Calu3 (cell line): ENCODE results near the gene OR51I1. TPM values are rescaled to one million over a fixed set of nuclear protein-coding genes. Genes with fewer than 3 reads are reported as not detected.

ENCODE experiments used
- BruUV-seq: library from RNA; stranded (reverse); fragments of 400-500 nt; replicated peaks from 2 replicates; lab custom pipeline; 2021; lab: Mats Ljungman, UMichigan
- CTCF ChIA-PET: fragments of 300-600 bp; sonication (Branson Sonifier 250); formaldehyde crosslinking; loops from one replicate; lab custom pipeline; 2022; ENCODE audit warnings: antibody characterized with exemption; lab: Charles Lee
- DNase-seq: peaks from one replicate; pipeline ENCODE4 v3.0.0; 2022
- H3K27ac Mint-ChIP-seq: one replicate; pipeline ENCODE4 v1.8.0; 2022; ENCODE audit warnings: mixed read lengths; ENCODE audit not compliant: unreplicated experiment
- H3K27me3 Mint-ChIP-seq: one replicate; pipeline ENCODE4 v1.8.0; 2022; ENCODE audit warnings: mixed read lengths; ENCODE audit not compliant: unreplicated experiment
- H3K36me3 Mint-ChIP-seq: one replicate; pipeline ENCODE4 v1.8.0; 2022; ENCODE audit warnings: mild to moderate bottlenecking, moderate library complexity, mixed read lengths; ENCODE audit not compliant: insufficient read depth, unreplicated experiment
- H3K4me1 Mint-ChIP-seq: one replicate; pipeline ENCODE4 v1.8.0; 2022; ENCODE audit warnings: mild to moderate bottlenecking, low read depth, mixed read lengths; ENCODE audit not compliant: unreplicated experiment
- H3K4me3 Mint-ChIP-seq: one replicate; pipeline ENCODE4 v1.8.0; 2022; ENCODE audit warnings: mild to moderate bottlenecking, low read depth, moderate library complexity, mixed read lengths; ENCODE audit not compliant: unreplicated experiment
- H3K9me3 Mint-ChIP-seq: one replicate; pipeline ENCODE4 v1.8.0; 2022; ENCODE audit warnings: low read depth, mixed read lengths; ENCODE audit not compliant: unreplicated experiment
- CTCF ChIP-seq: fragments of 200-600 bp; IDR thresholded peaks from one replicate; pipeline ENCODE4 v1.8.0; 2022; ENCODE audit warnings: antibody characterized with exemption; ENCODE audit not compliant: unreplicated experiment
- intact Hi-C: fragments of 100-400 bp; cut with micrococcal nuclease; formaldehyde crosslinking; loops from one replicate; pipeline ENCODE4 v1.10.0; 2022; ENCODE audit not compliant: unreplicated experiment
- total RNA-seq: library from RNA; stranded (reverse); gene quantifications from 2 replicates; pipeline ENCODE4 v1.2.3, GENCODE V29; 2022

OR51I1 gene
- total RNA-seq, 1 experiment from 2014 or later: not detected

DNA sequence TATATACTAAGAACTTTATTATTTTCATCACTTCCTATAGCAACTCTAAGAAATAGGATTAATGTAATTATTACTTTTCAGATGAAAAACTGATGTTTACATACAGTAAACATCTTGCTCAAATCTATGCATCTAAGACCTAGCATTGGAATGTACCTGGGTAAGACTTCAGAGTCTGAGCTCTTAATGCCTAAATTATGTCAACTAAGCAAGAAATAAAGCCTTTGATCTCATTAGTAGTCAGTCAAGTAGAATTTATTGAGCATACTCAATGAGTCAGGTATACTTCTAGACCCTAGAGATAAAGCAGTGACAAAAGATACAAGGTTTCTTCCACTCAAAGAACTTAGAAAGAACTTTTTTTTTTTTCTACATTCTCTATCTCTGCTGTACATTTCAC is 36.1 kb downstream of the OR51I1 start:
- no peaks in the 10 kb centered on the region for H3K4me1 Mint-ChIP-seq
- no peak overlapping the region for H3K4me3 Mint-ChIP-seq
- no peaks in the 10 kb centered on the region for H3K36me3 Mint-ChIP-seq
- H3K27me3 Mint-ChIP-seq: no peaks in the 10 kb centered on the region
- CTCF ChIA-PET: no interaction called here
- no peak overlapping the region for H3K27ac Mint-ChIP-seq
- no TSS peak for BruUV-seq
- intact Hi-C loops: no loop called here
- H3K9me3 Mint-ChIP-seq: peaks cover 14% of the 10 kb centered on the region
- TF ChIP-seq CTCF: no peak
- DNase-seq: no peak

DNA sequence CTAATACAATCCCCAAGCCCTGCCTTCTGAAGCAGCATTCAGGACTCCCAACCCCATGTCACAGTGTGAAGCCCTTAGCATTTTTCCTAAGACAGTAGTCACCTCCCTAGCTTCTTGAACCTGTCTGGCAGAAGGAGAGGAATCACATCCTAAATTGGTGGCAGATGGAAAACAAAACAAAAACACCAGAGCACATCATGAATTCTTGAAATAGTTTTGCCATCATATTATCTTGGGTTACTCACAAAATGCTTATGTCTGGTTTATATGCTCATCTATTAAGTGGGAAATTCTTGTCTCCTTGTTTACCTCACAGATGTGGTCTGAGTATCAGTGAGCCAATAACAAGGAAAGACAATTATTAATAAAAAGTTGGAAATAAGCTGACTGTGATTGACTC is 42.4 kb downstream of the OR51I1 start:
- H3K27me3 Mint-ChIP-seq: no peaks in the 10 kb centered on the region
- peaks cover 10% of the 10 kb centered on the region for H3K9me3 Mint-ChIP-seq
- no peak for DNase-seq
- H3K4me3 Mint-ChIP-seq: no peak overlapping the region
- CTCF ChIA-PET: no interaction called here
- no peak overlapping the region for H3K27ac Mint-ChIP-seq
- intact Hi-C loops: no loop called here
- no peaks in the 10 kb centered on the region for H3K4me1 Mint-ChIP-seq
- TF ChIP-seq CTCF: no peak
- no peaks in the 10 kb centered on the region for H3K36me3 Mint-ChIP-seq
- no TSS peak for BruUV-seq

DNA sequence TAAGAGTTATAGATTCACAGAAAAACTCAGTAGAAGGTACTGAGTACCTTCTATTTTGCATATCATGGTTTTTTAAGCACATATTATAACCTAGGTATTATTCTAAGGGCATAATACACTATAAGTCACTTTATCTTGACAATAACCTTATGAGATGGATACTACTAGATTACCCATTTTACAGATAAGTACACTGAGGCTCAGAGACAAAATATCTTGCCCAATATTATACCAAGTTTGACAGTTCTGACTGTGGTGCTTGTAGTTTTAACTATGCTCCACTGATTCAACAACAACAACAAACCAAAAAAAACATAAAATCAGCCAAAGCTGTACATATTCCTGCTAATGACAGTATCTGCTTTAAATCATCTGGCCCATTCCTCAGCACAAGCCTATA is 47.2 kb downstream of the OR51I1 start:
- Mint-ChIP-seq H3K27me3 (no peaks in the 10 kb centered on the region), H3K4me3 (no peak overlapping the region), H3K9me3 (peaks cover 2% of the 10 kb centered on the region), H3K4me1 (no peaks in the 10 kb centered on the region), H3K27ac (no peak overlapping the region), H3K36me3 (no peaks in the 10 kb centered on the region)
- CTCF ChIA-PET: no interaction called here
- BruUV-seq: no TSS peak
- TF ChIP-seq CTCF: no peak
- intact Hi-C loops: no loop called here
- no peak for DNase-seq

Other genes with a start within 250 kb of the OR51I1 start
- not detected in 2 replicates for gene OR51V1, start 240.8 kb downstream of the OR51I1 start, total RNA-seq
- gene HBB, start 214.4 kb downstream of the OR51I1 start, total RNA-seq: not detected in 2 replicates
- not detected in 2 replicates for gene HBD, start 207.0 kb downstream of the OR51I1 start, total RNA-seq
- gene HBG1, start 191.7 kb downstream of the OR51I1 start, total RNA-seq: not detected in 2 replicates
- gene HBG2, start 186.7 kb downstream of the OR51I1 start, total RNA-seq: not detected in 2 replicates
- not detected in 2 replicates for gene HBE1, start 171.6 kb downstream of the OR51I1 start, total RNA-seq
- not detected in 2 replicates for gene OR51B4, start 139.6 kb downstream of the OR51I1 start, total RNA-seq
- not detected in 2 replicates for gene OR51B2, start 117.2 kb downstream of the OR51I1 start, total RNA-seq
- not detected in 2 replicates for gene OR51B5, start 98.0 kb downstream of the OR51I1 start, total RNA-seq
- gene OR51B6, start 90.0 kb downstream of the OR51I1 start, total RNA-seq: not detected in 2 replicates
- not detected in 2 replicates for gene OR51M1, start 57.7 kb downstream of the OR51I1 start, total RNA-seq
- not detected in 2 replicates for gene OR51Q1, start 19.4 kb downstream of the OR51I1 start, total RNA-seq
- not detected in 2 replicates for gene OR51I2, start 7.8 kb upstream of the OR51I1 start, total RNA-seq
- not detected in 2 replicates for gene OR52D1, start 47.2 kb upstream of the OR51I1 start, total RNA-seq
- not detected in 2 replicates for gene UBQLN3, start 68.4 kb upstream of the OR51I1 start, total RNA-seq
- 0.14 and 0.51 TPM in 2 replicates for gene UBQLNL, start 75.2 kb upstream of the OR51I1 start, total RNA-seq
- gene OR52H1, start 107.0 kb upstream of the OR51I1 start, total RNA-seq: not detected in 2 replicates
- gene OR52B6, start 139.4 kb upstream of the OR51I1 start, total RNA-seq: not detected in 2 replicates
- gene TRIM6, start 155.1 kb upstream of the OR51I1 start, total RNA-seq: 0.80 and 2.8 TPM in 2 replicates
- 9.9 and 13.1 TPM in 2 replicates for gene TRIM34, start 183.5 kb upstream of the OR51I1 start, total RNA-seq
- gene TRIM5, start 243.6 kb upstream of the OR51I1 start, total RNA-seq: 36.8 and 44.1 TPM in 2 replicates
- 11.5 and 37.8 TPM in 2 replicates for gene TRIM22, start 248.3 kb upstream of the OR51I1 start, total RNA-seq